HG03439 (cell line): ENCODE data around the gene FMNL1.
"Not testable (repeated sequence)": the region's sequence is repeated elsewhere in the genome, so short reads cannot be mapped to it uniquely, and the experiment has no call there.

ENCODE experiments used
- ATAC-seq: cut with Tn5 transposase; IDR thresholded peaks from one replicate; pipeline ENCODE4 v1.9.1; 2021; ENCODE audit warnings: mild to moderate bottlenecking, moderate library complexity; ENCODE audit not compliant: unreplicated experiment

Gene FMNL1

DNA sequence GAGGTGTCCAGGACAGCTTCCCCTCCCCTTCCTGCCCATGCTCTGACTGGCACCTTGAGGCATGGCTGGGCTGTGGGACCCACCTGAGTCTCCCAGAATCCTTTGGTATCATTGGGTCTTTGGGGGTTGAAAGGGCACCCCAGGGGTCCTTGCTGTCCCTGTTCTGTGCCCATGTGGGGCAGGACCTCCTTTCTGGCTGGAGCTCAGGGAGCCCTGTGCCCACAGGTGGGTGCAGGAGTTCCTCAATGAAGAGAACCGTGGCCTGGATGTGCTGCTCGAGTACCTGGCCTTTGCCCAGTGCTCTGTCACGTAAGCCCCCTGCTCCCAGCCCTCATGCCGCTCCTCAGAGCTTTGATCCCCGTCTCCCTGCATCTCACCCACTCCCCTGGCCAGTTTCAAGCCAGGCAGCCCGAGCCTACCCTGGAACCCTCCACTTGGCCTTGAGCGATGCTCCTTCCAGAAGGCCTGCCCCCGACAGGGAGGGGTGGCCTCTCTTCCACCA, 11.8 kb downstream of the FMNL1 start:
- no peak for ATAC-seq

DNA sequence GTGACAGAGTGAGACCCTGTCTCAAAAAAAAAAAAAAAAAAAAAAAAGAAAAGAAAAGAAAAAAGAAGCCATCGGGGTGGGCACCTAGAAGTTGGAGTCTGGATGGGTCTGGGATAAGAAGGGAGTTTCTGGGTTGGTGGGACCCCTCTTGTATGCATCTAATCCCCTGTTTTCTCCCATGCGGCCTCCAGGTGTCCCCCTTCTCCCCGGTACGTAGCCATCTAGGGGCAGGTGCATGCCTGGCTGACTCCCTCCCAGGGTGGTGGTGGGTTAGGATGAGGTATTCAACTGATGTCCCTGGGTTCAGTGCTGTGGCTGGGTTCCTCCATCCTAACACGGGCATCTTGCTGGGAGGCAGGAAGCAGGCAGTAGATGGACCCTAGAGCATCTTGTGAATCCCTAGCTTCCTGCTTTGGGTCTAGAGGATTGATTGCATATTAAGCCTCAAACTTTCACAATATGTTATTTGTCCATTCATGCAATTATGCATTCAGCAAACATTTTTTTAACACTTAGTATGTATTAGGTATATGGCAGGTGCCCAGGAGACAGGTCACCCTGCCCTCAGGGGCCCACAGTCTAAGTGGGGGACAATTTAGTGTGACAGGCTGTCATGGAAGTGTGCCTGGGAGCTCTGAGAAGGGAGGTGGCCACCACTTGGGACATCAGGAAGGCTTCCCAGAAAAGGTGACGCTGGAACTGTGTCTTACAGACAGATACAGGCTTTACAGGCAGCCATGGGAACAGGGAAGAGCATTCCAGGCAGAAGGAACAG, 13.1 kb downstream of the FMNL1 start:
- ATAC-seq, result no peak

DNA sequence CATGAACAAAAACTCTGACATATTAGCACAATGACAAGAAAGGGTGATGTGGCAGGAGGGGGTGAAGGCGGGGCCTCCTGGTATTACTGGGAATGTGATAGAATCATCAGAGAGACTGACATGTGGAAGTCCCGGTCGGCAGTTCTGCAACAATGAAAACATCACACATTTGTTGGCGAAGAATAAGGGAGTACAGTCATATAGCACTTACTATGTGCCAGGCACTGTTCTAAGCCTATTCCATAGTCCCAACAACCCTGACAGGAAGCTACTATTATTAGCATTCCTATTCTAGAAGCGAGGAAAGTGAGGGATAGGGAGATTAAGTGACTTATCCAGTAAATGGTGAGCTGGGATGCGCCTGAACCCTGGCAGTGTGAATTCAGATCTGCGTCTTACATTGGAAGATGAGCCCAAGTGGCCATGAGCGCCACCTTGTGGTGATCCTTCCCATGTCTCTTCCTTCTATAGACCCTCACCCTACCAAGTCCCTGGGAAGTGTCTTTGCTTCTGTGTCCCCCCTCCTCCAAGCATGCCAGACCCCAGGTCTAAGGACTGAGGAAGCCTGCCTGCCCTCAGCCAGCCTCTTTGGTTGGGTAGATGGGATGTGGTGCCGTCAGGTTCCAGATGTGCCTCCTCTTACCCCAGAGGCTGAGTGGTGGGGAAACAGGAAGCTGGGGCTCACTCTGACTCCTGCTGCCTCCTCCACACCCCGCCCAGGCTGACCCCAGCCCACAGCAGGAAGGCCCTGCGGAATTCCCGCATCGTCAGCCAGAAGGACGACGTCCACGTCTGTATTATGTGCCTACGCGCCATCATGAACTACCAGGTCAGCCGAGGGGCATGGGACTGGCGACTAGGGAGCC, 14.0 kb downstream of the FMNL1 start:
- no peak for ATAC-seq

DNA sequence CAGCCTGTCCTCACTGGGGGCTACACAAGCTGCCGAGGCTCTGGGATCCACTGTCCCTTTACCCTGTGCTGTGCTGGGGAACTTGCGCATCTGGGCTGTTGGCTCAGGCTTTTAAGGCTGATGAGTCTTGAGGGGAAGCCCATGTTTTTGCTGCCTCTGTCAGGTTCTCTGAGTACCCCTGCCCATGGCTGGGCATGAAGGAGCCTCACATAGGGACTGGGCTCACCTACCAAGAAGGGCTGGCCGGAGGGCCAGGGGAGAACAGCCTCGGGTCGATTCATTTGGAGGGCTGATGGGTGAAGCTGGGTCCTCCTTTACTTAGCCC, 14.6 kb downstream of the FMNL1 start:
- no peak for ATAC-seq

DNA sequence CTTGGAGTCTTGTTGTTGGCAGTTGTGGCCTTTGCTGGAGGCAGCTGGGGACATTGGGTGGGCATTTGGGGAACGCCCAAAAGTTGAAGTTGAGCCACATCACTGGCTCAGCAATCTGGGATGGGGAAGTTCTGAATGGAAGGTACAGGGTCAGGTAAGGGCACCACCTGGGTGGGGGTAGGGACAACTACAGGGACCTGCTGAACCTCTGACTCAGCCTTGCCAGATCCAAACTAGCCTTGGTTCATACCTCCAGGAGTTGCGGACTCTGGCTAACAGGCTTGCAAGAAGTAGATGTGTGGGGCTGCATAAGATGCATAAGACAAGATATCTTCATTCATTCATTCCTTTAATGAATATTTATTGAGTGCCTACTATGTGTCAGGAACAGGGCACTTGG, 16.0 kb downstream of the FMNL1 start:
- ATAC-seq, result no peak

DNA sequence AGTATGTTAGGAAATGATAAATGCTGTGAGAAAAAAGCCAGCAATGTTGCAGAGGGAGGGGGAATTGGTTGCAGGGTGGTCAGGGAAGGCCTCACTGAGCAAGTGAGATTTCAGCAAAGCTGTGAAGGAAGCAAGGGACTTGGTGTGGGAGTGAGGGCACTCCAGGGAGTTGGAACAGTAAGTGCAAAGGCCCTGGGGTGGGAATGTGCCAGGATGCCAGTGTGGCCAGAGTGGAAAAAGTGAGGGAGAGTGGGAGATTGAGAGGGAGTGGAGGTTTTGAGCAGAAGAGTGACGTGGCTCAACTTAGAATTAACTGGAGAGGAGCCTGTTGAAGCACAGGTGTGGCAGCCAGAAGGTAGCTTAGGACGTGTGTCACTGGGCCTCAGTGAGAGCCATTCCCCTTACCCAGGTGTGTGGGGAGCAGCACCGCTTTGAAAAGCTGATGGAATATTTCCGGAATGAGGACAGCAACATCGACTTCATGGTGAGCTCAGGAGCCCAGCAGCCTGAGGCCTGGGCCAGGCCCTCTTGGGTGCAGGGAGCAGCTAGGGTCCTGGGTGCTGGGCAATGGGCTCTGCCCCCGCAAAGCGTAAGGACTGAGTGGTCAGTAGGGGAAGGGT, 16.6 kb downstream of the FMNL1 start:
- ATAC-seq, result no peak

DNA sequence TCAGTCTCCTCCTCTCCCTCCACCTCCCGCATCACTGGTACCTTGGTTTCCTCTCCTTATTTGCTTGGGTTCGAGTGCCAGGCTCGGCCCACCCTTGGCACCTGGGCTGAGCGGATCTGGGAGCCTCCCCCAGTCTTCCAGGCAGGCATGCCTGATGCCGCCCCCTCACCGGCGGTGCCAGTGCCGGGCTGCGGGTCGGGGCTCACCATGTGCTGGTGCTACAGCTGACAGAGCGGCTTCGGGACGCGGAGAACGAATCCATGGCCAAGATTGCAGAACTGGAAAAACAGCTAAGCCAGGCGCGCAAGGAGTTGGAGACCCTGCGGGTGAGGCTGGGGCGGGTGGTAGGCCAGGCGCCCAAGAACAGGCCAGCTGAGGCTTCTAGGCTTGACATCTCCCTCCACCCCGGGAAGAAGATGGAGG, 19.2 kb downstream of the FMNL1 start:
- no peak for ATAC-seq

DNA sequence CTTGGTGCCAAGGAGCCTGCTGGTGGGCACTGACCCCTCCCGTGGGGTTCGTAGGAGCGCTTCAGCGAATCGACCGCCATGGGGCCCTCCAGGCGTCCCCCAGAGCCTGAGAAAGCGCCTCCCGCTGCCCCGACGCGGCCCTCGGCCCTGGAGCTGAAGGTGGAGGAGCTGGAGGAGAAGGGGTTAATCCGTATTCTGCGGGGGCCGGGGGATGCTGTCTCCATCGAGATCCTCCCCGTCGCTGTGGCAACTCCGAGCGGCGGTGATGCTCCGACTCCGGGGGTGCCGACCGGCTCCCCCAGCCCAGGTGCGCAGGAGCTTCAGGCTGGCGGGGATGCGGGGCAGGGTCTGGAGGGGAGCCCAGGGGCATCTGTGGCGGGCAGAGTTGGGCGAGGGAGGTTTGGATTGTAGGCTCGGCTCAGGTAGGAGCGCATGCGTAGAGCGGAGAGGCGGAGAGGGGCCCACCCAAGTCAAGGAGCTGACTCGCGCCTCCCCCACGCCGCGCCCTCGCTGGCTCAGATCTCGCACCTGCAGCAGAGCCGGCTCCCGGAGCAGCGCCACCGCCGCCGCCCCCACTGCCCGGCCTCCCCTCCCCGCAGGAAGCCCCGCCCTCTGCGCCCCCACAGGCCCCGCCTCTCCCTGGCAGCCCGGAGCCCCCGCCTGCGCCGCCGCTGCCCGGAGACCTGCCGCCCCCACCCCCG, 19.8 kb downstream of the FMNL1 start:
- no peak for ATAC-seq

DNA sequence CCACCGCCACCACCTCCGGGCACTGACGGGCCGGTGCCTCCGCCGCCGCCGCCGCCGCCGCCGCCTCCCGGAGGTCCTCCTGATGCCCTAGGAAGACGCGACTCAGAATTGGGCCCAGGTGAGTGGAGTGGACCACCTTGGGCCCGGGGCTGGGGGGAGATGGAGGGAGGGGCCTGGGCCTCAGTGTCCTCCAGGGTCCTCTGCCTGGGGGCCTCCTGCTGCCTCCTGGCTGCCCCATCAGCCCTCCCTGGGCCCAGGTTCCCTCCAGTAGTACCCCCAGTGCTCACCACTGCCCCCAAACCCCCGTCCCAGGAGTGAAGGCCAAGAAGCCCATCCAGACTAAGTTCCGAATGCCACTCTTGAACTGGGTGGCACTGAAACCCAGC, 20.3 kb downstream of the FMNL1 start:
- ATAC-seq, result no peak

DNA sequence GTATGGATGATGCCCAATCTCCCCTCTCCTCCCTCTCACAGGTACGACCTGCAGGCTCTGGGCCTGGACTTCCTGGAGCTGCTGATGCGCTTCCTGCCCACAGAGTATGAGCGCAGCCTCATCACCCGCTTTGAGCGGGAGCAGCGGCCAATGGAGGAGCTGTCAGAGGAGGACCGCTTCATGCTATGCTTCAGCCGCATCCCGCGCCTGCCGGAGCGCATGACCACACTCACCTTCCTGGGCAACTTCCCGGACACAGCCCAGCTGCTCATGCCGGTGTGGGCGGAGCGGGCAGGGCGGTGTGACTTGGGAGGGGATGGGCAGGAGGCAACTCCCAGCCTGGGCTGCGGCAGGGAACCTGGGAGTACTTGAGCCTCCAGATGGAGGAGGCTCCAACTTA, 22.1 kb downstream of the FMNL1 start:
- no peak for ATAC-seq

DNA sequence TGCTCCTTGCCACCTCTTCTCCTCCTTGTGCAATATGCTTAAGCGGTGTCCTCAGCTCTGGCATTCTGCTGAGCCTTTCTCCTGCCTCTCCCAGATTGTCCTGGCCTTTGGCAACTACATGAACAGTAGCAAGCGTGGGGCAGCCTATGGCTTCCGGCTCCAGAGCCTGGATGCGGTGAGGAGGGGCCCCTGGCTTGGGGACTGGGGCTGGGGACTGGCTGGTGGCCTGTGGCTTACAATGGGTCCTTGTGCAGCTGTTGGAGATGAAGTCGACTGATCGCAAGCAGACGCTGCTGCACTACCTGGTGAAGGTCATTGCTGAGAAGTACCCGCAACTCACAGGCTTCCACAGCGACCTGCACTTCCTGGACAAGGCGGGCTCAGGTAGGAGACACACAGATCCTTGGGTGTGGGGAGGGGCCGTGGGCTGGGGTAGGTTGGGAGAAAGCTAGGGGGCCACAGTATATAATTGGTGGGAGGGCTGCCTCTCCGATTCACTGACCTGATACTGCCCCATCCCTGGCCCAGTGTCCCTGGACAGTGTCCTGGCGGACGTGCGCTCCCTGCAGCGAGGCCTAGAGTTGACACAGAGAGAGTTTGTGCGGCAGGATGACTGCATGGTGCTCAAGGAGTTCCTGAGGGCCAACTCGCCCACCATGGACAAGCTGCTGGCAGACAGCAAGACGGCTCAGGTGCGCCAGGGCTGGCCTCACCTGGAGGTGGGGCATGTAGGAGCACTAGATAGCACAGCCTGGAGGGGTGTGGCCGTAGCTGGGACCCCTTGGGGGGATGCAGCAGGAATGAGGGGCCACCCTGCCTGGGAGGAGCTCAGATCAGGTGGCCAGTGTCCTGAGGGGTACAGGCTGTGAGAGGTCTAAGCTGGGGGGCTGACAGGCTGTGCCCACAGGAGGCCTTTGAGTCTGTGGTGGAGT, 23.3 kb downstream of the FMNL1 start:
- ATAC-seq, result no peak

DNA sequence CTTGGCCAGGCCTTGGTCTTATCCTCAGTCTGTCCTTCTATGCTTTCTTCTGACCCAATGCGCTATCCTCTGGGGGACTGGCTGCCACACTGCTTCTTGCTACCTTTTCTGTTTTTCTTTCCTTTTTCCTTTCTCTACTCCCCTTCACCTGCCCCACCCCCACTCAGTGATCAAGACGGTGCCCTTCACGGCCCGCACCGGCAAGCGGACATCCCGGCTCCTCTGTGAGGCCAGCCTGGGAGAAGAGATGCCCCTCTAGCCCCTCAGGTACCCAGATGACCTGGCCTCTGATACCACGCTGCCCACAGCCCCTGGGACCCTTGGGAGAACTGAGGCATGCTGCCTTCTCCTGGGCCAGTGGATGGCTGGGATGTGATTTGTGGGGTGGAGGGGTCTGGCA, 24.7 kb downstream of the FMNL1 start:
- ATAC-seq, result no peak

DNA sequence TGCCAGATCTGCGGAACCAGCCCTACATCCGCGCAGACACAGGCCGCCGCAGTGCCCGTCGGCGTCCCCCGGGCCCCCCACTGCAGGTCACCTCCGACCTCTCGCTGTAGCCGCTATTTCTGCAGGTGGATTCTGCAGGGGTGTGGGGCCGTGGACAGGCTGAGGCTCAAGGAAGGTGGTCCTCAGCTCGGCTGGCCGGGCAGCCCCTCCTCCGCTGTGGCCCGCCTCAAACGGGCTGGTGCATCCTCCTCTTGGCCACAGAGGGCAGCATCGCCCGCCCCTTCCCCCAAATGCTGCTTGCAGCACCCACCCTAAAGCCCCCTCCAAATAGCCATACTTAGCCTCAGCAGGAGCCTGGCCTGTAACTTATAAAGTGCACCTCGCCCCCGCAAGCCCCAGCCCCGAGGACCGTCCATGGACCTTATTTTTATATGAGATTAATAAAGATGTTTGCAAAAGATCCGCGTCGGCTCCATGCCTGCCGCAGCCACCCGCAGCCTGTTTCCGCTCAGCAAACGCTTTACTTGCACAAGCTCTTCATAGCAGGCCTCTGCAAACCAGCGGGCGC, 25.3 kb downstream of the FMNL1 start:
- no peak for ATAC-seq

DNA sequence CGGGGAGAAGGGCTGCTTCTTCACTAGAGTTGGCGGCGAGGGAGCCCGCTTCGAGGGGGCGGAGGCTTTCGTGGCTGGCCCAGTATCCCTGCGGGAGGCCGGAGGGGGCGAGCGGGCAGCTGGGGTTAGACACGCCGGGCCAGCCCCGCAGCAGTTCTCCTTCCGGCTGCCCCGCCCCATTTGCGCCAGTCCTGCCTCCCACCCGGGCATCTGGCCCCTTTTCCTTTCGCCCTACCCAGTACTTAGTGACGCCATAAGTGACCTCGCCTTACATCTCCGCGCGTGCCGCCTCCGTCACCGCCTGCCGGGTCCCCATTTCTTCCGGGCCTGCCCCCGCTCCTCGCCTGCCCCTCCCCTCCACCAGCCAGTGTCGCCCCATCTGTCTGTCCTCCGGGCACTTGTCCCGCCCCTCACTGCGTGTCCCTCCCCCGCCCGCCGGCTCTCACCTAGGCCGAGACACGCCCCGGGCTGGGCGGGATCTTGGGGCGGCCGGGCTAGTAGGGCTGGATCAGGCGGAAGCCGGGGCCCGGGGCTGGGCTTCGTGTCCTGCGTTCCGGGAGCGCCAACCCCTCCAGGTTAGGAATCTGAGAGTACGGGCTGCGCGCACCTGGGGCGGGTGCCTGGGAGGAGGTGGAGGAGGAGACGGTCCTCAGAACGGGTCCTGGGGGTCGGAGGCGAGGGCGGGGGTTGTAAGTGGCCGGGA, 25.9 kb downstream of the FMNL1 start:
- ATAC-seq, result peak; percentile 73

DNA sequence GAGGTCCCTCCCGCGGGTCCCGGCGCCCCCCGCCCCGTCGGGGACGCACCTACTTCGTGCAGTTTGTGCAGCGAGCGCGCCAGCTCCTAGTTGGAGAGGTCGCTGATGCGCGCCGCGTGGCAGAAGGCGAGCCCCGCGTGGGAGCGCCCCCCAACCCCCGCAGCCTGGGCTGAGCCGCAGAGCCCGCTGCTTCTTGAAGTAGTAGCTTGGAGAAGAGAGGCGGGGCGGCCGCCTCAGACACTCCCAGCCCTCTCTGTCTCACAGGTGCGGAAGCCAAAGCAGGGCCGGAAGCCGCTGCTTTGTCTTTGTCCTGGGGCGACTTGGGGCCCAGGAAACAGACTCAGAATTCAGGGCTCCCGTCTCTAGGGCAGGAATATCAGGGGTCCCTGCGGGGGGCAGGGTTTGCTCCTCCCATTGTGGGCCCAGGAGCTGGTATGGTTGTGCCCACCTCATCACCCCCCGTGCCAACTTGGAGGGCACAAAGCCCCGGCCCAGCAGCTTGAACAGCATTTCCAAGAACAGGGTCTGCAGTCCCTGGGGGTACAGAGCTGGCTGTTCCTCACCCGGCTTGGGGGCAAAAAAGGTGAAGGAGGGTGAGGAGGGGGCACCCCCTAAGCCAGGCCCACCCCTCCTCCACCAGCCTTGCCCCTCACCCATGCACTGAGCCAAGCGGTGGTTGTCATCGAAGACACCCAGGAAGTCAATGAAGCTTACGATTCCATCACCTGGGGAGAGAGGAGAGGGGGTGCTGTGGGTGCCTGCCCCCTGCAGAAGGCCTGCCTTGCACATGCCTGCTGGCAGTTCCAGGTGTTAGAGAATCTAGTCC, 26.7 kb downstream of the FMNL1 start:
- peak; percentile 45 for ATAC-seq

DNA sequence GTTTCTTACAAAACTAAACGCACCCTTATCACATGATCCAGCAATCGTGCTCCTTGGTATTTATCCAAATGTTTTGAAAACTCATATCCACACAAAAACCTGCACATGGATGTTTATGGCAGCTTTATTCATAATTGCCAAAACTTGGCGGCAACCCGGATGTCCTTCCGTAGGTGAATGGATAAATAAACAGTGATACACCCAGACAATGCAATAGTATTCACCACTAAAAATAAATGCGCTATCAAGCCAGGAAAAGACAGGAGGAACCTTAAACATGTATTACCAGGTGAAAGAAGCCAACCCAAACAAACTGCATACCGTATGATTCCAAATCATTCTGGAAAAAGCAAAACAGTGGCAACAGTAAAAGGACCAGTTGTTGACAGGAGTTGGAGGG, 30.2 kb downstream of the FMNL1 start:
- no peak for ATAC-seq

DNA sequence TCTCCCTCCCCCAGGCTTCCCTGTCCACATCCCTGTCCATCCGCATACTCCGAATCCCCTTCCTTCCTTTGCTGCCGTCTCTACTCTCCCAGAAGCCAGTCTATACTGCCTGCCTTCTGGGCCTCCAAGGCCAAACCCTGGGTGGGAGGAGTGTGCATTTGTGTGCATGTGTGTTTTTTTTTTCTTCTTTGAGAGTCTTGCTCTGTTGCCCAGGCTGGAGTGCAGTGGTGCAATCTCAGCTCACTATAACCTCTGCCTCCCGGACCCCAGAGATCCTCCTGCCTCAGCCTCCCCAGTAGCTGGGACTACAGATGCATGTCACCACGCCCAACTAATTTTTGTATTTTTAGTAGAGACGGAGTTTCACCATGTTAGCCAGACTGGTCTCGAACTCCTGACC, 31.6 kb downstream of the FMNL1 start:
- ATAC-seq, result not testable (repeated sequence)

DNA sequence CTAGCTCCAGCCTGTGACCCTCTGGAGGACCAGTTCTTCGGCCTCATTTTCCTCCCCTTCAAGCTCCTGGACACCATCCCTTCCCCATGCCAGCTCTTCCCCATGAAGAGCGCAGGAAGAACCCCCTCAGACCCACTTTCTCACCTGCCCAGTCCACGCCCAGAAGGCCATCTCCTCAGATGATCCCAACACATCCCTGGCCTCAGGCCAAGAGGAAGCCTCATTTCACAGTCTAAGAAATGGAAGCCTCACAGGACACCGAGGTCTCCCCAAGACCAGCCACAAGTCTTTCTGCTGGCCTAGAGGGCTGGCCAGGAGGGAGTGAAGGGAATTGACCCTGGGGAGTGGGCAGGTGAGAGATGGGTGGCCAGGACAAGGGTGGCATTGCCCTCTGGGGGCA, 32.2 kb downstream of the FMNL1 start:
- no peak for ATAC-seq
